ENCODE results near the gene RICTOR.

The RICTOR gene

GRCh38 chr5:39074017-39074814, at the start of gene RICTOR:
Gene RICTOR (minus strand): TSS chr5:39074399. CDS start chr5:39074377, 22 bp downstream.
- peak; percentile 90 for ATAC-seq
- TF ChIP-seq ZNF70 (CRISPR knock-in tag; IDR thresholded peaks at IDR 0.05) (no peak), TOX (CRISPR knock-in tag; IDR thresholded peaks at IDR 0.05; ENCODE audit: borderline replicate concordance) (no peak), SNAI2 (CRISPR knock-in tag; IDR thresholded peaks at IDR 0.05) (no peak), PPARA (CRISPR knock-in tag; IDR thresholded peaks at IDR 0.05; ENCODE audit: borderline replicate concordance) (no peak)

- ATAC-seq, result no peak
- TF ChIP-seq PPARA (CRISPR knock-in tag; IDR thresholded peaks at IDR 0.05; ENCODE audit: borderline replicate concordance) (no peak), CSDC2 (CRISPR knock-in tag; IDR thresholded peaks at IDR 0.05) (no peak), TSHZ2 (CRISPR knock-in tag; IDR thresholded peaks at IDR 0.05) (no peak), CSRNP3 (CRISPR knock-in tag; IDR thresholded peaks at IDR 0.05) (no peak), RARB (CRISPR knock-in tag; IDR thresholded peaks at IDR 0.05) (no peak), GLIS3 (CRISPR knock-in tag; IDR thresholded peaks at IDR 0.05) (no peak), BACH2 (CRISPR knock-in tag; IDR thresholded peaks at IDR 0.05; ENCODE audit: borderline replicate concordance) (no peak), ESRRG (CRISPR knock-in tag; IDR thresholded peaks at IDR 0.05) (no peak), ZNF8 (CRISPR knock-in tag; IDR thresholded peaks at IDR 0.05) (no peak), ARNTL (CRISPR knock-in tag; IDR thresholded peaks at IDR 0.05; ENCODE audit: borderline replicate concordance, low read depth) (no peak), ZNF565 (CRISPR knock-in tag; conservative IDR thresholded peaks at IDR 0.05; ENCODE audit: low read depth) (no peak), TOX (CRISPR knock-in tag; IDR thresholded peaks at IDR 0.05; ENCODE audit: borderline replicate concordance) (no peak), ZNF70 (CRISPR knock-in tag; IDR thresholded peaks at IDR 0.05) (no peak)
Measured at GRCh38 chr5:39121922-39122321, 47.7 kb upstream of the RICTOR start.

- ATAC-seq, result no peak
- TF ChIP-seq ZNF565 (CRISPR knock-in tag; conservative IDR thresholded peaks at IDR 0.05; ENCODE audit: low read depth) (no peak), ISL1 (CRISPR knock-in tag; IDR thresholded peaks at IDR 0.05) (no peak), ZC3H10 (CRISPR knock-in tag; IDR thresholded peaks at IDR 0.05) (no peak), RARB (CRISPR knock-in tag; IDR thresholded peaks at IDR 0.05) (no peak), OSR1 (CRISPR knock-in tag; IDR thresholded peaks at IDR 0.05) (no peak), TOX (CRISPR knock-in tag; IDR thresholded peaks at IDR 0.05; ENCODE audit: borderline replicate concordance) (no peak), TCF4 (CRISPR knock-in tag; IDR thresholded peaks at IDR 0.05; ENCODE audit: borderline replicate concordance) (no peak), SNAI2 (CRISPR knock-in tag; IDR thresholded peaks at IDR 0.05) (no peak), ARNTL (CRISPR knock-in tag; IDR thresholded peaks at IDR 0.05; ENCODE audit: borderline replicate concordance, low read depth) (no peak), ZFP3 (CRISPR knock-in tag; IDR thresholded peaks at IDR 0.05) (no peak)
Measured at GRCh38 chr5:39121315-39121714, 47.1 kb upstream of the RICTOR start.

- ATAC-seq, result no peak
- TF ChIP-seq ZNF565 (CRISPR knock-in tag; conservative IDR thresholded peaks at IDR 0.05; ENCODE audit: low read depth) (no peak), ZFP3 (CRISPR knock-in tag; IDR thresholded peaks at IDR 0.05) (no peak), TOX (CRISPR knock-in tag; IDR thresholded peaks at IDR 0.05; ENCODE audit: borderline replicate concordance) (no peak), ZFP30 (CRISPR knock-in tag; IDR thresholded peaks at IDR 0.05) (no peak), ISL1 (CRISPR knock-in tag; IDR thresholded peaks at IDR 0.05) (no peak), BACH2 (CRISPR knock-in tag; IDR thresholded peaks at IDR 0.05; ENCODE audit: borderline replicate concordance) (no peak), ZNF8 (CRISPR knock-in tag; IDR thresholded peaks at IDR 0.05) (no peak), POU6F1 (CRISPR knock-in tag; IDR thresholded peaks at IDR 0.05; ENCODE audit: borderline replicate concordance, low read depth) (no peak), ESRRG (CRISPR knock-in tag; IDR thresholded peaks at IDR 0.05) (no peak), CSDC2 (CRISPR knock-in tag; IDR thresholded peaks at IDR 0.05) (no peak), ARNTL (CRISPR knock-in tag; IDR thresholded peaks at IDR 0.05; ENCODE audit: borderline replicate concordance, low read depth) (no peak), GLIS3 (CRISPR knock-in tag; IDR thresholded peaks at IDR 0.05) (no peak), PPARA (CRISPR knock-in tag; IDR thresholded peaks at IDR 0.05; ENCODE audit: borderline replicate concordance) (no peak), OSR1 (CRISPR knock-in tag; IDR thresholded peaks at IDR 0.05) (no peak), CREB5 (CRISPR knock-in tag; IDR thresholded peaks at IDR 0.05; ENCODE audit: low read depth) (no peak), TSHZ2 (CRISPR knock-in tag; IDR thresholded peaks at IDR 0.05) (no peak), SNAI2 (CRISPR knock-in tag; IDR thresholded peaks at IDR 0.05) (no peak), RARB (CRISPR knock-in tag; IDR thresholded peaks at IDR 0.05) (no peak)
Measured at GRCh38 chr5:39120052-39120420, 45.8 kb upstream of the RICTOR start.

All from SK-N-SH treated with all-trans-retinoic acid at 6 μM for 48 hours (cell line).